GM19463 (cell line): Measurements from ENCODE around the gene BTD.

Source experiments
- ATAC-seq: cut with Tn5 transposase; IDR thresholded peaks from one replicate; pipeline ENCODE4 v1.9.1; 2021; ENCODE audit warnings: mild to moderate bottlenecking, moderate library complexity; ENCODE audit not compliant: unreplicated experiment

Gene BTD

GRCh38 chr3:15635121-15635661 is 33.6 kb downstream of the BTD start:
- no peak for ATAC-seq

GRCh38 chr3:15636028-15636709 is 34.6 kb downstream of the BTD start:
- no peak for ATAC-seq

GRCh38 chr3:15637131-15637951 is 35.8 kb downstream of the BTD start:
- peak; percentile 47 for ATAC-seq

- no peak for ATAC-seq
These were observed 36.8 kb downstream of the BTD start for GRCh38 chr3:15638193-15638890.

- peak; percentile 57 for ATAC-seq
These were observed 37.3 kb downstream of the BTD start for GRCh38 chr3:15638891-15639262.

- no peak for ATAC-seq
These were observed 43.7 kb downstream of the BTD start for GRCh38 chr3:15645246-15645645.

- no peak for ATAC-seq
These were observed 44.4 kb downstream of the BTD start for GRCh38 chr3:15645740-15646501.

GRCh38 chr3:15646851-15647511 is 45.4 kb downstream of the BTD start:
- peak; percentile 12 for ATAC-seq

- peak; percentile 86 for ATAC-seq
These were observed 46.1 kb downstream of the BTD start for GRCh38 chr3:15647611-15648167.

- no peak for ATAC-seq
These were observed 47.8 kb downstream of the BTD start for GRCh38 chr3:15649341-15649740.

- ATAC-seq = no peak
These were observed 48.3 kb downstream of the BTD start for GRCh38 chr3:15649858-15650257.

- no peak for ATAC-seq
These were observed 49.9 kb downstream of the BTD start for GRCh38 chr3:15651396-15651795.

GRCh38 chr3:15653321-15653720 is 51.8 kb downstream of the BTD start:
- ATAC-seq = no peak

- no peak for ATAC-seq
These were observed 52.6 kb downstream of the BTD start for GRCh38 chr3:15654127-15654526.

GRCh38 chr3:15654891-15655290 is 53.3 kb downstream of the BTD start:
- ATAC-seq = no peak

GRCh38 chr3:15656342-15656741 is 54.8 kb downstream of the BTD start:
- ATAC-seq = no peak

- ATAC-seq = no peak
These were observed 55.5 kb downstream of the BTD start for GRCh38 chr3:15657016-15657415.

GRCh38 chr3:15659254-15659975 is 57.9 kb downstream of the BTD start:
- no peak for ATAC-seq
